ENCODE measurements around the gene ARHGAP15. TPM values are rescaled to one million over a fixed set of nuclear protein-coding genes. Genes with fewer than 3 reads are reported as not detected.

The ARHGAP15 gene
- total RNA-seq, 3 donors from 2014 or later: 5.3 to 8.2 (median 5.8) TPM

DNA sequence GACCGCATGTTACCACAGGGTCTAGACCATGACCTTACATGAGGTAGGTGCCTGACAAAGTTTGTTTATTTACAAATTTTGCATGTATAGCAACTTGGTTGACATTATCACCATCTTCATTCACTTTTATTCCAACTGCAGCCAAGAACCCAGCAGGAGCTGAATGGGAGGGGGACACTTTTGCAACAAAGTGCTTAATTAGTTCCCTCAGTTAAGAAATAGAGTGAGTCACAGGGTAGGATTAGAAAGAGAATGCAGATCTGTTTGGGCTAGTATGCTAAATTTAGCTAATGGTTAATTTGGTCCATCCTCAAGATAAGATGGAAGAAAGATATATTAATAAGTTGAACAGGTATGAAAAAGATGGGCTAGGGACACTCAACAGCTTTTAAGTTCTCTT lies 678.9 kb downstream of the ARHGAP15 start:
- intact Hi-C loops (cut with DNase I, micrococcal nuclease): no loop called here
- ATAC-seq (no peak), DNase-seq (no peak)
- H3K4me1 ChIP-seq (ENCODE audit: low read depth): no peaks in the 10 kb centered on the region
- TF ChIP-seq, protein P1, sequence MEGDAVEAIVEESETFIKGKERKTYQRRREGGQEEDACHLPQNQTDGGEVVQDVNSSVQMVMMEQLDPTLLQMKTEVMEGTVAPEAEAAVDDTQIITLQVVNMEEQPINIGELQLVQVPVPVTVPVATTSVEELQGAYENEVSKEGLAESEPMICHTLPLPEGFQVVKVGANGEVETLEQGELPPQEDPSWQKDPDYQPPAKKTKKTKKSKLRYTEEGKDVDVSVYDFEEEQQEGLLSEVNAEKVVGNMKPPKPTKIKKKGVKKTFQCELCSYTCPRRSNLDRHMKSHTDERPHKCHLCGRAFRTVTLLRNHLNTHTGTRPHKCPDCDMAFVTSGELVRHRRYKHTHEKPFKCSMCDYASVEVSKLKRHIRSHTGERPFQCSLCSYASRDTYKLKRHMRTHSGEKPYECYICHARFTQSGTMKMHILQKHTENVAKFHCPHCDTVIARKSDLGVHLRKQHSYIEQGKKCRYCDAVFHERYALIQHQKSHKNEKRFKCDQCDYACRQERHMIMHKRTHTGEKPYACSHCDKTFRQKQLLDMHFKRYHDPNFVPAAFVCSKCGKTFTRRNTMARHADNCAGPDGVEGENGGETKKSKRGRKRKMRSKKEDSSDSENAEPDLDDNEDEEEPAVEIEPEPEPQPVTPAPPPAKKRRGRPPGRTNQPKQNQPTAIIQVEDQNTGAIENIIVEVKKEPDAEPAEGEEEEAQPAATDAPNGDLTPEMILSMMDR (IDR thresholded peaks at IDR 0.05): no peak
- H3K36me3 ChIP-seq (ENCODE audit: low read depth): no peaks in the 10 kb centered on the region
- H3K9me3 ChIP-seq: no peaks in the 10 kb centered on the region
- H3K4me3 ChIP-seq: no peak overlapping the region

DNA sequence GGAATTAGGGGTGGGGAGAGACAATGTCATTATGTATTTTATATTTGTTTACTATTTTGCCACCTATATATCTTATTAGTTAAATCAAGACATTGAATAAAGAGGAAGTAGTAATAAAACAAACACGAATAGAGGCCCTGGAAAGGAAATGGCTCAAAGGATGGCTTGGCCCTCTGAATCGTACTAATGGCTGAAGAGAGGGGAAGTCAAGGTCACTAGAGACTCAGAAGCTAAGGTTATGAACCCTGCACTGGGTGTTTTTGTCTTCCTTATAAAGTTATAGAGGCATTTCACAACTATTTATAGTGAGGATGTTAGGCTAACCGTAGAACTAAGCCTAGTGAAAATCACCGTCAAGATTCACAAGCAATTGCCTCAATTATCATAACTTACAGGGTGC lies 685.9 kb downstream of the ARHGAP15 start:
- Histone ChIP-seq H3K36me3 (ENCODE audit: low read depth) (no peaks in the 10 kb centered on the region), H3K4me3 (no peak overlapping the region), H3K4me1 (ENCODE audit: low read depth) (no peaks in the 10 kb centered on the region), H3K9me3 (no peaks in the 10 kb centered on the region)
- ATAC-seq: no peak
- DNase-seq: no peak
- intact Hi-C loops (cut with DNase I, micrococcal nuclease): no loop called here
- TF ChIP-seq, protein P1 (IDR thresholded peaks at IDR 0.05): no peak

DNA sequence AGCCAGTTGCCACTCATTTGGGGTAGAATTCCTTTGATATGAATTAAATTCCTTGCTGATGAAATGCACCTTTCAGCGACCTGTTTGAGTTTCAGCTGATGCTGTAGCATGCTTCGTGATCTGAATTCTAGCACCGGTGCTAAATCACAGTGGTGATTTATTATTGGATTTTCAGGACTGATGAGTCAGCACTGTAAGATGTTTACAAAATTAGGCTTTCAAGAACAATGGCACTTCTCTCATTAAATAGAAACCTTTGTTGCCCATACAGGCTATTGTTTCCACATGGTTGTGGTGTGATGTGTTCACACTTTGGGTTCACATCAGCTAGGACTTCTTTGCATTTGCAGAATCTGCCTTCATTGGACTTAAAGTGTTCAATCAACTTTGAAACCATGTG lies 687.7 kb downstream of the ARHGAP15 start:
- H3K36me3 ChIP-seq (ENCODE audit: low read depth): no peaks in the 10 kb centered on the region
- no peaks in the 10 kb centered on the region for H3K9me3 ChIP-seq
- no peak for DNase-seq
- H3K4me1 ChIP-seq (ENCODE audit: low read depth): no peaks in the 10 kb centered on the region
- intact Hi-C loops (cut with DNase I, micrococcal nuclease): no loop called here
- ATAC-seq: no peak
- H3K4me3 ChIP-seq: no peak overlapping the region
- TF ChIP-seq, protein P1 (IDR thresholded peaks at IDR 0.05): no peak
